ENCODE measurements around the gene MED26.

Gene MED26

GRCh38 chr19:16615808-16616207 lies 12.2 kb downstream of the MED26 start:
- H3K4me3 ChIP-seq (ENCODE audit: low read depth, low read length): no peak overlapping the region
- DNase-seq (ENCODE audit: low read depth): no peak

GRCh38 chr19:16614941-16615340 lies 13.1 kb downstream of the MED26 start:
- H3K4me3 ChIP-seq (ENCODE audit: low read depth, low read length): no peak overlapping the region
- no peak for TF ChIP-seq CTCF (conservative IDR thresholded peaks at IDR 0.05; ENCODE audit: low read depth, low read length)
- DNase-seq (ENCODE audit: low read depth): no peak

More at GRCh38 chr19:16615808-16616207, 12.2 kb downstream of the MED26 start:
- no peak for TF ChIP-seq CTCF (conservative IDR thresholded peaks at IDR 0.05; ENCODE audit: low read depth, low read length)

GRCh38 chr19:16613841-16614240 lies 14.2 kb downstream of the MED26 start:
- DNase-seq (ENCODE audit: low read depth): no peak
- TF ChIP-seq CTCF (conservative IDR thresholded peaks at IDR 0.05; ENCODE audit: low read depth, low read length): no peak
- H3K4me3 ChIP-seq (ENCODE audit: low read depth, low read length): no peak overlapping the region

DNA sequence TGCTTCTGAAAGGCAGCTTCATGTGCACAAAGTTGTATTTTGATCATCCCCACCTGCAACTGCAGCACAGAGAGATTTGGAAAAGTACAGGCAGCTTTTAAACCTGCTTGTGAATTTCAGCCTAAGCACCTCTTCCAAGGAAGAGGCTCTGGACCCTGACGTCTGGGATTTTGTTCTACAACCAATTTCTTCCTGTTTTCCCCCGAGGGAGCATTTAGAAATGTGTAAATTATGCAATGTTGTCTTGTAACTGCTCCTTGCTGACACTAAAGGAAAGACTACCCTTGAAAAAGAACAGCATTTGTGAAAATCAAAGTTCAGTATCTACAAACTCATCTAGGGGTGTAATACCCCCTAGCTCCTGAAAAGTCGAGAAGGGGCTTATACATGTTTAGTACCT lies 15.4 kb downstream of the MED26 start:
- peak; percentile 50 for DNase-seq (ENCODE audit: low read depth)
- TF ChIP-seq CTCF (conservative IDR thresholded peaks at IDR 0.05; ENCODE audit: low read depth, low read length): no peak
- no peak overlapping the region for H3K4me3 ChIP-seq (ENCODE audit: low read depth, low read length)

GRCh38 chr19:16611121-16611520 lies 16.9 kb downstream of the MED26 start:
- no peak for TF ChIP-seq CTCF (conservative IDR thresholded peaks at IDR 0.05; ENCODE audit: low read depth, low read length)
- DNase-seq (ENCODE audit: low read depth): no peak
- no peak overlapping the region for H3K4me3 ChIP-seq (ENCODE audit: low read depth, low read length)

GRCh38 chr19:16609511-16610200 lies 18.3 kb downstream of the MED26 start:
- no peak for DNase-seq (ENCODE audit: low read depth)

More at GRCh38 chr19:16609511-16610200, 18.3 kb downstream of the MED26 start:
- no peak for TF ChIP-seq CTCF (conservative IDR thresholded peaks at IDR 0.05; ENCODE audit: low read depth, low read length)
- H3K4me3 ChIP-seq (ENCODE audit: low read depth, low read length): no peak overlapping the region
